ENCODE results near the gene THEMIS.

- TF ChIP-seq CTCF (IDR thresholded peaks at IDR 0.05): no peak
- no peak for TF ChIP-seq POLR2AphosphoS5 (IDR thresholded peaks at IDR 0.05; ENCODE audit: insufficient read depth in 1 of 2, low read depth in 1 of 2)
- TF ChIP-seq POLR2A (IDR thresholded peaks at IDR 0.05): no peak
Observed at GRCh38 chr6:127937102-127937501, 36.2 kb upstream of the THEMIS start.
